Small intestine (tissue), 7 donors: ENCODE results near the gene NAV2. TPM values are rescaled to one million over a fixed set of nuclear protein-coding genes. Genes with fewer than 3 reads are reported as not detected.

ENCODE experiments used
- DNase-seq, 2 donors: peaks; one replicate each; pipeline versions ENCODE4 v3.0.0 to v3.0.0-alpha.2; 2013
- FAIRE-seq: peaks from 2 replicates; lab custom pipeline; 2012; peaks lifted over from hg19 to GRCh38; lab: Jason Lieb, UNC
- H3K27ac ChIP-seq, 3 donors: one replicate each; pipeline ENCODE4 v1.5.1; 2013; ENCODE audit warnings: low read length in 2 of 3, mild to moderate bottlenecking in 2 of 3, control low read depth in 1 of 3, inconsistent platforms in 1 of 3, low read depth in 1 of 3, moderate library complexity in 1 of 3
- H3K27me3 ChIP-seq, 3 donors: one replicate each; pipeline ENCODE4 v1.6.1; 2013; ENCODE audit warnings: low read length in 3 of 3, inconsistent platforms in 1 of 3; ENCODE audit not compliant: control insufficient read depth in 3 of 3, insufficient read depth in 3 of 3
- H3K36me3 ChIP-seq, 3 donors: one replicate each; pipeline ENCODE4 v1.6.1; 2013; ENCODE audit warnings: low read length in 3 of 3, inconsistent platforms in 1 of 3, low read depth in 1 of 3, mild to moderate bottlenecking in 1 of 3, moderate library complexity in 1 of 3; ENCODE audit not compliant: control insufficient read depth in 3 of 3, insufficient read depth in 2 of 3
- H3K4me1 ChIP-seq, 3 donors: one replicate each; pipeline ENCODE4 v1.6.1; 2013; ENCODE audit warnings: low read length in 2 of 3, inconsistent platforms in 1 of 3, low read depth in 1 of 3, mild to moderate bottlenecking in 1 of 3, moderate library complexity in 1 of 3; ENCODE audit not compliant: control insufficient read depth in 3 of 3, insufficient read depth in 2 of 3
- H3K4me3 ChIP-seq, 3 donors: one replicate each; pipeline ENCODE4 v1.5.1; 2013; ENCODE audit warnings: low read length in 3 of 3, control low read depth in 1 of 3, inconsistent platforms in 1 of 3, low read depth in 1 of 3, mild to moderate bottlenecking in 1 of 3, moderate library complexity in 1 of 3
- H3K9me3 ChIP-seq, 2 donors: one replicate each; pipeline ENCODE4 v1.6.1; 2013; ENCODE audit warnings: low read depth in 1 of 2, low read length in 1 of 2; ENCODE audit not compliant: control insufficient read depth in 2 of 2, insufficient read depth in 1 of 2
- WGBS, 3 donors: extraction: QIAGEN DNeasy Blood & Tissue Kit; methylation state at CpG; one replicate each; pipeline ENCODE4 v1.1.7; 2013; 5-methylcytosine and 5-hydroxymethylcytosine counted together
- polyA plus RNA-seq, 4 donors: library from polyadenylated mRNA; stranded (reverse) in 3 of 4; unstranded in 1 of 4; fragments of 200-250 nt in 3 of 4; fragments of 120-200 nt in 1 of 4; gene quantifications; one replicate each; pipeline versions ENCODE4 v1.2.1 to v1.2.3, GENCODE V29; 2013
- donor health status: healthy with polysubstance abuse.
- donor health status: control.
- donor health status: control.
- donor health status: Bipolar disorder and iron deficiency.
- donor health status: healthy.

NAV2 gene
- polyA plus RNA-seq, 4 donors, result 1.6 to 6.5 (median 3.6) TPM

- H3K4me3 ChIP-seq, result peak overlapping the region in 1 of 3 donors; percentile 0
- H3K9me3 ChIP-seq, result no peaks in the 10 kb centered on the region
Measured at GRCh38 chr11:20027556-20028013, 314.9 kb downstream of the NAV2 start.

GRCh38 chr11:20029193-20029592 lies 316.6 kb downstream of the NAV2 start:
- Histone ChIP-seq H3K27me3 (no peaks in the 10 kb centered on the region), H3K27ac (no peak overlapping the region), H3K4me1 (peaks cover 0 to 37% (median 0%) of the 10 kb centered on the region in 3 donors), H3K9me3 (no peaks in the 10 kb centered on the region), H3K36me3 (peaks cover 0 to under 1% (median 0%) of the 10 kb centered on the region in 3 donors), H3K4me3 (no peak overlapping the region)
- no peak for DNase-seq
- WGBS, 3 donors, result 71 to 86% (median 73%) methylated on average over 3 of the region's 3 CpGs
- no peak for FAIRE-seq

More at GRCh38 chr11:20027556-20028013, 314.9 kb downstream of the NAV2 start:
- peaks cover 0 to 3% (median 0%) of the 10 kb centered on the region in 3 donors for H3K36me3 ChIP-seq
- no peaks in the 10 kb centered on the region for H3K27me3 ChIP-seq
- 10 to 38% (median 18%) methylated on average over 4 of the region's 4 CpGs for whole genome bisulfite sequencing, 3 donors
- DNase-seq (peak in 1 of 2 donors; percentile 41), FAIRE-seq (no peak)
- peaks cover 0 to 49% (median 0%) of the 10 kb centered on the region in 3 donors for H3K4me1 ChIP-seq
- peak overlapping the region in 1 of 3 donors; percentile 30 for H3K27ac ChIP-seq

GRCh38 chr11:20030472-20030871 lies 317.8 kb downstream of the NAV2 start:
- FAIRE-seq (no peak), DNase-seq (no peak)
- H3K36me3 ChIP-seq, result no peaks in the 10 kb centered on the region
- WGBS, 3 donors, result 84 to 92% (median 85%) methylated on average over 1 of the region's 1 CpG
- peaks cover 0 to 32% (median 0%) of the 10 kb centered on the region in 3 donors for H3K4me1 ChIP-seq
- no peak overlapping the region for H3K27ac ChIP-seq
- no peaks in the 10 kb centered on the region for H3K9me3 ChIP-seq
- no peak overlapping the region for H3K4me3 ChIP-seq
- no peaks in the 10 kb centered on the region for H3K27me3 ChIP-seq

- H3K27ac ChIP-seq, result no peak overlapping the region
- H3K36me3 ChIP-seq, result no peaks in the 10 kb centered on the region
- DNase-seq, result peak in 1 of 2 donors; percentile 58
- no peak for FAIRE-seq
- no peak overlapping the region for H3K4me3 ChIP-seq
- 25 to 44% (median 36%) methylated on average over 7 of the region's 7 CpGs for WGBS, 3 donors
- peaks cover 0 to 32% (median 0%) of the 10 kb centered on the region in 3 donors for H3K4me1 ChIP-seq
- no peaks in the 10 kb centered on the region for H3K9me3 ChIP-seq
- no peaks in the 10 kb centered on the region for H3K27me3 ChIP-seq
Measured at GRCh38 chr11:20031155-20032001, 318.7 kb downstream of the NAV2 start.

- 75 to 82% (median 77%) methylated on average over 5 of the region's 5 CpGs for WGBS, 3 donors
- H3K4me3 ChIP-seq, result no peak overlapping the region
- H3K36me3 ChIP-seq, result no peaks in the 10 kb centered on the region
- peaks cover 0 to 28% (median 0%) of the 10 kb centered on the region in 3 donors for H3K4me1 ChIP-seq
- DNase-seq, result no peak
- no peaks in the 10 kb centered on the region for H3K9me3 ChIP-seq
- no peak for FAIRE-seq
- H3K27me3 ChIP-seq, result no peaks in the 10 kb centered on the region
- no peak overlapping the region for H3K27ac ChIP-seq
Measured at GRCh38 chr11:20032127-20032526, 319.5 kb downstream of the NAV2 start.

- WGBS, 3 donors, result 86 to 92% (median 86%) methylated on average over 7 of the region's 7 CpGs
- DNase-seq, result no peak
Measured at GRCh38 chr11:20032577-20033260, 320.1 kb downstream of the NAV2 start.

GRCh38 chr11:20033806-20034205 lies 321.2 kb downstream of the NAV2 start:
- WGBS, 3 donors, result 83 to 88% (median 86%) methylated on average over 5 of the region's 5 CpGs
- H3K9me3 ChIP-seq, result no peaks in the 10 kb centered on the region
- H3K36me3 ChIP-seq, result peaks cover 0 to 2% (median 0%) of the 10 kb centered on the region in 3 donors
- FAIRE-seq (no peak), DNase-seq (no peak)
- H3K27ac ChIP-seq, result no peak overlapping the region
- no peaks in the 10 kb centered on the region for H3K27me3 ChIP-seq
- H3K4me1 ChIP-seq, result peaks cover 0 to 14% (median 0%) of the 10 kb centered on the region in 3 donors
- H3K4me3 ChIP-seq, result no peak overlapping the region

More at GRCh38 chr11:20032577-20033260, 320.1 kb downstream of the NAV2 start:
- FAIRE-seq, result no peak
- Histone ChIP-seq H3K36me3 (no peaks in the 10 kb centered on the region), H3K9me3 (no peaks in the 10 kb centered on the region), H3K27ac (no peak overlapping the region), H3K4me3 (no peak overlapping the region), H3K27me3 (no peaks in the 10 kb centered on the region), H3K4me1 (peaks cover 0 to 22% (median 0%) of the 10 kb centered on the region in 3 donors)

GRCh38 chr11:20034941-20035340 lies 322.3 kb downstream of the NAV2 start:
- Histone ChIP-seq H3K4me3 (no peak overlapping the region), H3K36me3 (peaks cover 0 to 2% (median 0%) of the 10 kb centered on the region in 3 donors), H3K27ac (no peak overlapping the region), H3K4me1 (peaks cover 0 to 14% (median 0%) of the 10 kb centered on the region in 3 donors), H3K27me3 (no peaks in the 10 kb centered on the region), H3K9me3 (no peaks in the 10 kb centered on the region)
- no peak for DNase-seq
- no peak for FAIRE-seq
- 86 to 91% (median 88%) methylated on average over 5 of the region's 5 CpGs for WGBS, 3 donors
